DOHH2 (cell line): ENCODE data around the gene MACC1.

Experiments
- H3F3A ChIP-seq: fragments of 200-600 bp; sonication (generic), shearing (Covaris generic); 2 replicates; pipeline ENCODE4 v1.6.0; 2016; ENCODE audit warnings: antibody characterized with exemption, mild to moderate bottlenecking; ENCODE audit not compliant: control insufficient read depth, insufficient read depth
- H3K27ac ChIP-seq: fragments of 200-600 bp; sonication (generic); 2 replicates; pipeline ENCODE4 v1.5.1; 2014; ENCODE audit warnings: low read depth, mild to moderate bottlenecking, low read length, moderate library complexity
- H3K27me3 ChIP-seq: fragments of 200-600 bp; sonication (generic); 2 replicates; pipeline ENCODE4 v1.6.1; 2014; ENCODE audit warnings: mild to moderate bottlenecking, low read length, mixed read lengths; ENCODE audit not compliant: control insufficient read depth
- H3K36me3 ChIP-seq: fragments of 200-600 bp; sonication (generic); 2 replicates; pipeline ENCODE4 v1.6.1; 2014; ENCODE audit warnings: mild to moderate bottlenecking, low read length, moderate library complexity, mixed read lengths; ENCODE audit not compliant: control insufficient read depth
- H3K4me1 ChIP-seq: fragments of 200-600 bp; sonication (generic); 2 replicates; pipeline ENCODE4 v1.6.1; 2014; ENCODE audit warnings: mild to moderate bottlenecking, low read length, mixed read lengths; ENCODE audit not compliant: control insufficient read depth
- H3K4me2 ChIP-seq: fragments of 200-600 bp; sonication (generic); 2 replicates; pipeline ENCODE4 v1.6.0; 2014; ENCODE audit warnings: mild to moderate bottlenecking, low read length, moderate library complexity
- H3K4me3 ChIP-seq: fragments of 200-600 bp; sonication (generic); 2 replicates; pipeline ENCODE4 v1.5.1; 2014; ENCODE audit warnings: mild to moderate bottlenecking, low read length, mixed read lengths
- H3K79me2 ChIP-seq: fragments of 200-600 bp; sonication (generic); 2 replicates; pipeline ENCODE4 v1.6.1; 2014; ENCODE audit warnings: mild to moderate bottlenecking, low read length, mixed read lengths; ENCODE audit not compliant: control insufficient read depth
- H3K9me2 ChIP-seq: fragments of 200-600 bp; sonication (generic); replicated peaks from 2 replicates; pipeline ENCODE4 v1.6.1; 2014; ENCODE audit warnings: mild to moderate bottlenecking, low read length, mixed read lengths; ENCODE audit not compliant: control insufficient read depth
- H3K9me3 ChIP-seq: fragments of 200-600 bp; sonication (generic); 2 replicates; pipeline ENCODE4 v1.6.1; 2014; ENCODE audit warnings: antibody characterized with exemption, low read length, mixed read lengths; ENCODE audit not compliant: control insufficient read depth, insufficient read depth
- H4K20me1 ChIP-seq: fragments of 200-600 bp; sonication (generic); 2 replicates; pipeline ENCODE4 v1.6.0; 2014; ENCODE audit warnings: low read depth, mild to moderate bottlenecking, antibody characterized with exemption, low read length, moderate library complexity; ENCODE audit not compliant: control insufficient read depth, insufficient read depth
- CTCF ChIP-seq: fragments of 200-600 bp; sonication (generic); IDR thresholded peaks from one replicate; pipeline ENCODE4 v1.5.1; 2014; ENCODE audit warnings: antibody characterized with exemption, mild to moderate bottlenecking, low read depth, low read length; ENCODE audit not compliant: poor library complexity, severe bottlenecking
- EZH2phosphoT487 ChIP-seq: fragments of 200-600 bp; sonication (generic); IDR thresholded peaks from 2 replicates; pipeline ENCODE4 v1.6.1; 2017; ENCODE audit warnings: borderline replicate concordance, mild to moderate bottlenecking, antibody characterized with exemption, low read length, moderate library complexity, mixed read lengths

The MACC1 gene

DNA sequence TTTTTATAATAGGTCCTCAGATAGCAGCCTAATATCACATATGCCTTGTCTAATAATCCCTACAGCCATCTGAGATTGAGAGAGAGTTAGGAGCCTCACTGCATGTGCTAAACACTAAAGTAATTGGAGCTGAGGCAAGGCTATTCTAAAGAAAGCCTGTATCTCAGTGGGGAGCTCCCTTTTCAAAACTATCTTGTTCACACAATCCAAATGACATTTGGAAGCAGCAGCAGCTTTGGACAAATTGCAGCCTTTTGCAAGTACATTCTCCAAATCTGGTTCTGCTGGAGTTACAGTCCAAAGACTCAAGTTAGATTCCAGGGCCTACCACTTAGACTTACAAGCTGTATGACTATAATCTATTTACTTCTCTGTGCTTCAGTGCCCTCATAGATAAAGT is 104.5 kb downstream of the MACC1 start:
- no peaks in the 10 kb centered on the region for H3K36me3 ChIP-seq
- H3K27ac ChIP-seq, result no peak overlapping the region
- H3K9me3 ChIP-seq, result no peaks in the 10 kb centered on the region
- peaks cover 7% of the 10 kb centered on the region; the same call in 1 of the 2 replicates for H3F3A ChIP-seq
- no peaks in the 10 kb centered on the region for H4K20me1 ChIP-seq
- H3K4me1 ChIP-seq, result peaks cover 24% of the 10 kb centered on the region
- H3K9me2 ChIP-seq, result no peaks in the 10 kb centered on the region
- no peaks in the 10 kb centered on the region for H3K27me3 ChIP-seq
- no peak for TF ChIP-seq CTCF
- no peak for TF ChIP-seq EZH2phosphoT487
- no peak overlapping the region for H3K4me3 ChIP-seq
- H3K4me2 ChIP-seq, result no peak overlapping the region
- H3K79me2 ChIP-seq, result no peaks in the 10 kb centered on the region

DNA sequence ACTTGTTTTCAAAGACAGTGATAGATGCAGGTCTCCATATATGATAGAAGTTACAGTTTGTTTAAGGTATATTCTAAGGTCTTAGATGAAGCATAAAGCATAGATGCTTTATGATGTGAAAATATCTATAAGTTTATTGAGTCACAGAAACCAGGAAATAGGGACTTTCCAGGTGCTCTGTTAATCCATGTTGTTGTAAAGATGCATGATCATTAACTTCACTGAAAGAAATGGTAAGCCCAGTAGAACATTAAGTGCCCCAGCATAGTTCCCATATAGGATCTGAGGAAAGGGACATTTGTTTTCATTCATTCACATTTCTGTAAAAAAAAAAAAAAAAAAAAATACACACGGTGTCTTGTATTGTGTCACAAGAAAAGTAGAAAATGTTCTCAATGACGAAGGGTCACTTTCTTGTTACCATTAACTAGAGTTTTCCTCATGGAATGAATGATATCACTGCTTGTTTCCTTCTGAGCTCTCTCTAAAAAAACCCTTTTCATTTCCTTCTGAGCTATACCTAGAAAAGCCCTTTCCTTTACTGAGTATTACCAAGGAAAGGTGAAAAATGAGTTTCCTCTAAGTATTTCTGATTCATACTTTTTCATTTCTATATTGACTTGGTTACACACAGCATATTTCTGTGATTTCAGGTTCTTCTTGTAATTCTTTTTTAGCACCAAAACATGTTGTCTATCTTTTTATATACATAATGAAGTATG is 105.2 kb downstream of the MACC1 start:
- no peaks in the 10 kb centered on the region for H3K9me2 ChIP-seq
- H3K79me2 ChIP-seq, result no peaks in the 10 kb centered on the region
- H3K27me3 ChIP-seq, result no peaks in the 10 kb centered on the region
- no peak overlapping the region for H3K4me3 ChIP-seq
- no peaks in the 10 kb centered on the region for H4K20me1 ChIP-seq
- no peaks in the 10 kb centered on the region for H3K36me3 ChIP-seq
- H3K9me3 ChIP-seq, result no peaks in the 10 kb centered on the region
- H3K4me1 ChIP-seq, result peaks cover 24% of the 10 kb centered on the region
- peaks cover 7% of the 10 kb centered on the region; the same call in 1 of the 2 replicates for H3F3A ChIP-seq
- no peak overlapping the region for H3K27ac ChIP-seq
- no peak for TF ChIP-seq CTCF
- TF ChIP-seq EZH2phosphoT487, result no peak
- H3K4me2 ChIP-seq, result no peak overlapping the region

DNA sequence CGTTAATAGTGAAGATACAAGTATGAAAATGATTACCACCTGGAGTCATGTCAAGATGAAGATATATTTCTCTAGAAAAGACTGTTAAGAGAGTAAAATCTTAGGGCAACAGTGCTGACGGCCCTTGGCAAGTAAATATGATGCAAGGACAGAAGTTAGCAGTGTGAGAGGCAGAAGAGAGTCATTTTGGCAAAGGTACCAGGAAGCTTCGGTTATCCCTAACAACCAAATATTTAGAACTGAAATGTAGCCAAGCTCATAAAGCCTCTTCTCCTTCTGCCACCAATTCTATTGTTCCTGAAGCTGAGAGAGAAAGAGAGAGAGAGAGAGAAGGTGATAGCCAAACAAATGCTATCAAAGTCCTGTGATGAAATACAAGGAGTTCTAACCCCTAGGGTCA is 109.6 kb downstream of the MACC1 start:
- H4K20me1 ChIP-seq, result no peaks in the 10 kb centered on the region
- H3K9me3 ChIP-seq, result no peaks in the 10 kb centered on the region
- H3K36me3 ChIP-seq, result no peaks in the 10 kb centered on the region
- H3K4me3 ChIP-seq, result no peak overlapping the region
- H3K9me2 ChIP-seq, result no peaks in the 10 kb centered on the region
- H3F3A ChIP-seq, result no peaks in the 10 kb centered on the region
- no peaks in the 10 kb centered on the region for H3K27me3 ChIP-seq
- H3K4me2 ChIP-seq, result no peak overlapping the region
- H3K27ac ChIP-seq, result no peak overlapping the region
- no peak for TF ChIP-seq EZH2phosphoT487
- TF ChIP-seq CTCF, result no peak
- no peaks in the 10 kb centered on the region for H3K79me2 ChIP-seq
- no peaks in the 10 kb centered on the region for H3K4me1 ChIP-seq
